Measurements from ENCODE around the gene S100A11. TPM values are rescaled to one million over a fixed set of nuclear protein-coding genes. Genes with fewer than 3 reads are reported as not detected.

The S100A11 gene
- total and polyA plus RNA-seq, 9 of the 15 experiments (the other 6 are each of a cell fraction or from before 2014, with no cell fraction given), result 131 to 808 (median 235) TPM

GRCh38 chr1:152036267-152037216, at the start of gene S100A11 (continued):
- TF ChIP-seq PRMT5 (CRISPR knock-in tag; IDR thresholded peaks at IDR 0.05) (no peak), ATF1 (CRISPR knock-in tag; IDR thresholded peaks at IDR 0.05) (no peak), ATF1 (tag; IDR thresholded peaks at IDR 0.05) (no peak), IFI16 (CRISPR knock-in tag; IDR thresholded peaks at IDR 0.05) (no peak), NEUROD1 (IDR thresholded peaks at IDR 0.05; ENCODE audit: borderline replicate concordance, low read depth, low read length, partially characterized antibody) (no peak), MECOM (CRISPR knock-in tag; IDR thresholded peaks at IDR 0.05) (no peak), RBM15 (IDR thresholded peaks at IDR 0.05; ENCODE audit: insufficient read depth, low read length) (no peak), CBFA2T2 (conservative IDR thresholded peaks at IDR 0.05) (no peak), MTF1 (CRISPR knock-in tag; IDR thresholded peaks at IDR 0.05; ENCODE audit: borderline replicate concordance) (no peak), KAT7 (CRISPR knock-in tag; IDR thresholded peaks at IDR 0.05; ENCODE audit: borderline replicate concordance) (no peak), ADNP (tag; IDR thresholded peaks at IDR 0.05) (no peak)
- TF ChIP-seq, protein P1, sequence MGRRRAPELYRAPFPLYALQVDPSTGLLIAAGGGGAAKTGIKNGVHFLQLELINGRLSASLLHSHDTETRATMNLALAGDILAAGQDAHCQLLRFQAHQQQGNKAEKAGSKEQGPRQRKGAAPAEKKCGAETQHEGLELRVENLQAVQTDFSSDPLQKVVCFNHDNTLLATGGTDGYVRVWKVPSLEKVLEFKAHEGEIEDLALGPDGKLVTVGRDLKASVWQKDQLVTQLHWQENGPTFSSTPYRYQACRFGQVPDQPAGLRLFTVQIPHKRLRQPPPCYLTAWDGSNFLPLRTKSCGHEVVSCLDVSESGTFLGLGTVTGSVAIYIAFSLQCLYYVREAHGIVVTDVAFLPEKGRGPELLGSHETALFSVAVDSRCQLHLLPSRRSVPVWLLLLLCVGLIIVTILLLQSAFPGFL (CRISPR knock-in tag; IDR thresholded peaks at IDR 0.05), result no peak
- TF ChIP-seq, protein P2, sequence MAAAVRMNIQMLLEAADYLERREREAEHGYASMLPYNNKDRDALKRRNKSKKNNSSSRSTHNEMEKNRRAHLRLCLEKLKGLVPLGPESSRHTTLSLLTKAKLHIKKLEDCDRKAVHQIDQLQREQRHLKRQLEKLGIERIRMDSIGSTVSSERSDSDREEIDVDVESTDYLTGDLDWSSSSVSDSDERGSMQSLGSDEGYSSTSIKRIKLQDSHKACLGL (CRISPR knock-in tag; IDR thresholded peaks at IDR 0.05; ENCODE audit: borderline replicate concordance, poor library complexity, severe bottlenecking), result no peak
- TF ChIP-seq, protein P3, sequence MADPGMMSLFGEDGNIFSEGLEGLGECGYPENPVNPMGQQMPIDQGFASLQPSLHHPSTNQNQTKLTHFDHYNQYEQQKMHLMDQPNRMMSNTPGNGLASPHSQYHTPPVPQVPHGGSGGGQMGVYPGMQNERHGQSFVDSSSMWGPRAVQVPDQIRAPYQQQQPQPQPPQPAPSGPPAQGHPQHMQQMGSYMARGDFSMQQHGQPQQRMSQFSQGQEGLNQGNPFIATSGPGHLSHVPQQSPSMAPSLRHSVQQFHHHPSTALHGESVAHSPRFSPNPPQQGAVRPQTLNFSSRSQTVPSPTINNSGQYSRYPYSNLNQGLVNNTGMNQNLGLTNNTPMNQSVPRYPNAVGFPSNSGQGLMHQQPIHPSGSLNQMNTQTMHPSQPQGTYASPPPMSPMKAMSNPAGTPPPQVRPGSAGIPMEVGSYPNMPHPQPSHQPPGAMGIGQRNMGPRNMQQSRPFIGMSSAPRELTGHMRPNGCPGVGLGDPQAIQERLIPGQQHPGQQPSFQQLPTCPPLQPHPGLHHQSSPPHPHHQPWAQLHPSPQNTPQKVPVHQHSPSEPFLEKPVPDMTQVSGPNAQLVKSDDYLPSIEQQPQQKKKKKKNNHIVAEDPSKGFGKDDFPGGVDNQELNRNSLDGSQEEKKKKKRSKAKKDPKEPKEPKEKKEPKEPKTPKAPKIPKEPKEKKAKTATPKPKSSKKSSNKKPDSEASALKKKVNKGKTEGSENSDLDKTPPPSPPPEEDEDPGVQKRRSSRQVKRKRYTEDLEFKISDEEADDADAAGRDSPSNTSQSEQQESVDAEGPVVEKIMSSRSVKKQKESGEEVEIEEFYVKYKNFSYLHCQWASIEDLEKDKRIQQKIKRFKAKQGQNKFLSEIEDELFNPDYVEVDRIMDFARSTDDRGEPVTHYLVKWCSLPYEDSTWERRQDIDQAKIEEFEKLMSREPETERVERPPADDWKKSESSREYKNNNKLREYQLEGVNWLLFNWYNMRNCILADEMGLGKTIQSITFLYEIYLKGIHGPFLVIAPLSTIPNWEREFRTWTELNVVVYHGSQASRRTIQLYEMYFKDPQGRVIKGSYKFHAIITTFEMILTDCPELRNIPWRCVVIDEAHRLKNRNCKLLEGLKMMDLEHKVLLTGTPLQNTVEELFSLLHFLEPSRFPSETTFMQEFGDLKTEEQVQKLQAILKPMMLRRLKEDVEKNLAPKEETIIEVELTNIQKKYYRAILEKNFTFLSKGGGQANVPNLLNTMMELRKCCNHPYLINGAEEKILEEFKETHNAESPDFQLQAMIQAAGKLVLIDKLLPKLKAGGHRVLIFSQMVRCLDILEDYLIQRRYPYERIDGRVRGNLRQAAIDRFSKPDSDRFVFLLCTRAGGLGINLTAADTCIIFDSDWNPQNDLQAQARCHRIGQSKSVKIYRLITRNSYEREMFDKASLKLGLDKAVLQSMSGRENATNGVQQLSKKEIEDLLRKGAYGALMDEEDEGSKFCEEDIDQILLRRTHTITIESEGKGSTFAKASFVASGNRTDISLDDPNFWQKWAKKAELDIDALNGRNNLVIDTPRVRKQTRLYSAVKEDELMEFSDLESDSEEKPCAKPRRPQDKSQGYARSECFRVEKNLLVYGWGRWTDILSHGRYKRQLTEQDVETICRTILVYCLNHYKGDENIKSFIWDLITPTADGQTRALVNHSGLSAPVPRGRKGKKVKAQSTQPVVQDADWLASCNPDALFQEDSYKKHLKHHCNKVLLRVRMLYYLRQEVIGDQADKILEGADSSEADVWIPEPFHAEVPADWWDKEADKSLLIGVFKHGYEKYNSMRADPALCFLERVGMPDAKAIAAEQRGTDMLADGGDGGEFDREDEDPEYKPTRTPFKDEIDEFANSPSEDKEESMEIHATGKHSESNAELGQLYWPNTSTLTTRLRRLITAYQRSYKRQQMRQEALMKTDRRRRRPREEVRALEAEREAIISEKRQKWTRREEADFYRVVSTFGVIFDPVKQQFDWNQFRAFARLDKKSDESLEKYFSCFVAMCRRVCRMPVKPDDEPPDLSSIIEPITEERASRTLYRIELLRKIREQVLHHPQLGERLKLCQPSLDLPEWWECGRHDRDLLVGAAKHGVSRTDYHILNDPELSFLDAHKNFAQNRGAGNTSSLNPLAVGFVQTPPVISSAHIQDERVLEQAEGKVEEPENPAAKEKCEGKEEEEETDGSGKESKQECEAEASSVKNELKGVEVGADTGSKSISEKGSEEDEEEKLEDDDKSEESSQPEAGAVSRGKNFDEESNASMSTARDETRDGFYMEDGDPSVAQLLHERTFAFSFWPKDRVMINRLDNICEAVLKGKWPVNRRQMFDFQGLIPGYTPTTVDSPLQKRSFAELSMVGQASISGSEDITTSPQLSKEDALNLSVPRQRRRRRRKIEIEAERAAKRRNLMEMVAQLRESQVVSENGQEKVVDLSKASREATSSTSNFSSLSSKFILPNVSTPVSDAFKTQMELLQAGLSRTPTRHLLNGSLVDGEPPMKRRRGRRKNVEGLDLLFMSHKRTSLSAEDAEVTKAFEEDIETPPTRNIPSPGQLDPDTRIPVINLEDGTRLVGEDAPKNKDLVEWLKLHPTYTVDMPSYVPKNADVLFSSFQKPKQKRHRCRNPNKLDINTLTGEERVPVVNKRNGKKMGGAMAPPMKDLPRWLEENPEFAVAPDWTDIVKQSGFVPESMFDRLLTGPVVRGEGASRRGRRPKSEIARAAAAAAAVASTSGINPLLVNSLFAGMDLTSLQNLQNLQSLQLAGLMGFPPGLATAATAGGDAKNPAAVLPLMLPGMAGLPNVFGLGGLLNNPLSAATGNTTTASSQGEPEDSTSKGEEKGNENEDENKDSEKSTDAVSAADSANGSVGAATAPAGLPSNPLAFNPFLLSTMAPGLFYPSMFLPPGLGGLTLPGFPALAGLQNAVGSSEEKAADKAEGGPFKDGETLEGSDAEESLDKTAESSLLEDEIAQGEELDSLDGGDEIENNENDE (IDR thresholded peaks at IDR 0.05; ENCODE audit: low read depth, low read length), result no peak
